Activated CD4-positive, alpha-beta T cell treated with anti-CD3 and anti-CD28 coated beads for 48 hours (primary cell): ENCODE measurements around the gene ZNF281.
"Not testable (repeated sequence)": the region's sequence is repeated elsewhere in the genome, so short reads cannot be mapped to it uniquely, and the experiment has no call there.

Experiments
- DNase-seq: peaks from one replicate; pipeline ENCODE4 v3.0.0-alpha.2; 2020

The ZNF281 gene

DNA sequence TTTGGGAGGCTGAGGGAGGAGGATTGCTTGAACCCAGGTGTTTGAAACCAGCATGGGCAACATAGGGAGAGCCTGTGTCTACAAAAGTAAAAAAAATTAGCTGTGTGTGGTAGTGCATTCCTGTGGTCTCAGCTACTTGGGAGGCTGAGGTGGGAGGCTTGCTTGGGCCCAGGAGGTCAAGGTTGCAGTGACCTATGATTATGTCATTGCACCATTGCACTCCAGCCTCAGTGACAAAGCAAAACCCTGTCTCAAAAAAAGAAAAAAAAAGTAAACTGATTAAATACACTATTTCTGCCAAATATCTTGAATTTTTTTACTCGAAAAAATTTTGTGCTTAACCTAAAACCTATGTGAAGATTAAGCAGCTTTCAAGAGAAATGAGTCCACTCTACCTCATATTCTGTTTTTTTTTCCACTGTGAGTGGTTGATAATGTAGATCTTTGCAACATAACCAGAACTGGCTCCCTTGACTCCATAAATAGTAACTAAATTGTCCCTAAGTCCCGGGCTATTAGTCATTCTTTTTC lies 19.4 kb upstream of the ZNF281 start:
- no peak for DNase-seq

GRCh38 chr1:200428482-200429205 lies 18.8 kb upstream of the ZNF281 start:
- DNase-seq: no peak

DNA sequence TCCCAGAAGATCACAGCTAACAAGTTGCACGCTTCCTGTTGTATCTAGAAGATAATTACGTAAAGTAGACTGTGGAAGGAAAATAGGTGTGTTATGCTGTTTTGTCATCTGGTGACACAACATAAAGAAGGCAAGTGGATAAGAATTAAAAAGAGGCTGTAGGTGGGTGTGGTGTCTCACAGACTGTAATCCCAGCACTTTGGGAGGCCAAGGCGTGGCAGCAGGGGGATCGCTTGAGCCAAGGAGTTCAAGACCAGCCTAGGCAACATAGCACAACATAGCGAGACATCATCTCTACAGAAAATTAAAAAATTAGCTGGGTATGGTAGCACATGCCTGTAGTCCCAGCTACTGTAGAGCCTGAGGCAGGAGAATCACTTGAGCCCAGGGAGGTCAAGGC lies 17.9 kb upstream of the ZNF281 start:
- no peak for DNase-seq

GRCh38 chr1:200426196-200426595 lies 16.4 kb upstream of the ZNF281 start:
- DNase-seq: no peak

DNA sequence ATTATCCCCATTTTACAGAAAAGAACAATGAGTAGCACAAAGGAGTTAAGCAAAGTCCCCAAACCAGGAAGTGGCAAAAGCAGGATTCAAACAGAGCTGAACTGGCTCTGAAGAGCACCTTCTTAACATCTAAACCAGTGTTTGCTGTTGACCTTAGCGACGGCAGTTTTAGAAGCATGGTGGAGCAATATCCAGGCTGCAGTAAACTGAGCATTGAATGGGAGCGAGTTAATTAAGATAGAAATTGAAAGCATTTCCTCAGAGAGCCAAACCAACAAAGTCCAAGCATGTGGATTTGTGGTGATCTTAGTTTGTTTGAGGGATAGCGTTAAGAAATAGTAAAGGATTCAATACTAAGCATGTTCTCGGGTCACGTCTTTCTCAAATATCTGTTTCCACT lies 13.4 kb upstream of the ZNF281 start:
- DNase-seq: no peak

GRCh38 chr1:200422211-200422610 lies 12.4 kb upstream of the ZNF281 start:
- DNase-seq: no peak

GRCh38 chr1:200415789-200416593 lies 6.2 kb upstream of the ZNF281 start:
- DNase-seq: no peak

GRCh38 chr1:200415227-200415626 lies 5.4 kb upstream of the ZNF281 start:
- DNase-seq: no peak

GRCh38 chr1:200414657-200415056 lies 4.8 kb upstream of the ZNF281 start:
- no peak for DNase-seq

DNA sequence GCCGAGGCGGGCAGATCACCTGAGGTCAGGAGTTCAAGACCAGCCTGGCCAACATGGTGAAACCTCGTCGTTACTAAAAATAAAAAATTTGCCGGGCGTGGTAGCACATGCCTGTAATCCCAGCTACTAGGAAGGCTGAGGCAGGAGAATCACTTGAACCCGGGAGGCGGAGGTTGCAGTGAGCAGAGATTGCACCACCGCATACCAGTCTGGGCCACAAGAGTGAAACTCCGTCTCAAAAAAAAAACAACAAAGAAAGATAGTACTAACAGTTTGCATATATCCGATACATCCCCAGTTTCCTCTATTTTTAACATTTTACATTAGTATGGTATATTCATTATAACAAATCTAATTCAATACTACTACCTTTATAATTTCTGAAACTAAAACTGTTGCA lies 3.9 kb upstream of the ZNF281 start:
- not testable (repeated sequence) for DNase-seq

- DNase-seq: no peak
Observed at GRCh38 chr1:200411406-200412257, 1.8 kb upstream of the ZNF281 start.

DNA sequence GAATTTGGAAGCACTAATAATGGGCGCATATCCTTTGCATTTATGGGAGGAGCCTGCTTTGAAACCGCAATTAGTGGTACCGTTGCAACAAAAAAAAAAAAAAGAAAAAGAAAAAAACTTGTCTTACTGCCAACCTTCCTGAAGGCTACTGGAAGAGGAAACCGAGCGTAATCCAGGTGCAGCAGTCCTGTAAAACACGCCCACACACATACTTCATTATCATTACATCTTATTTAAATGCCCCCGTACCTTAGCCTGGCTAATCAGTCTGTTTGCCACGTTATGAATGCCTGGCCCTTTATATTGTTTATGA lies 686 bp upstream of the ZNF281 start:
- no peak for DNase-seq

GRCh38 chr1:200409203-200409760 lies 554 bp downstream of the ZNF281 start:
- DNase-seq: peak; percentile 50

DNA sequence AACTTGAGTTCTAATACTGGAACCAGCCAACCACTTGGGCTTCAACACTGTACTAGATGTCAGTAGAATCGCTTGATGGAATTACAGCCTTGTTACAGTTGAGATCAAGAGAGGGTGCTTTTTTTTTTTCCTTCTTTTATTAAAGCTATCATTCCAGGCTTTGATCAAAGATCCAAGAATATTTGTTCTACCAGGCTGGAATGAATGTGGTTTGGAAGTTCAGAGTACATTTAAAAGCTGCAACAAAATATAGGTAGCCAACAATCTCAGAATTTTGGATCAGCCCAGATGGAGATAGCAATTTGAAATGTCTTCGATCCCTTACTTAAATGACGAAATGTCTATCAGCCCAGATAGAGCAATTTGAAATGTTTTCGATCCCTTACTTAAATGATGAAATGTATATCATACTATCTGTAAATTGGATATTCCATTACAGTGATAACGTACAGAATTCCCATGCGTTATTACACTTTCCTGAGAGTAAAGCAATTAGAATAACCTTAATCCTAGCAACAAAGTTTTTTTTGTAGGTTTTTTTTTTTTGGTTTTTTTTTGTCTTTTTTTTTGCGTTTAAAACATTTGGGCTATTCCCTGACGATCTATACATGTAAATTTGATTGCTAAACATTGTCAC lies 3.6 kb downstream of the ZNF281 start:
- DNase-seq: no peak

- no peak for DNase-seq
Observed at GRCh38 chr1:200405264-200405663, 4.6 kb downstream of the ZNF281 start.

GRCh38 chr1:200401708-200402107 lies 8.1 kb downstream of the ZNF281 start:
- no peak for DNase-seq

DNA sequence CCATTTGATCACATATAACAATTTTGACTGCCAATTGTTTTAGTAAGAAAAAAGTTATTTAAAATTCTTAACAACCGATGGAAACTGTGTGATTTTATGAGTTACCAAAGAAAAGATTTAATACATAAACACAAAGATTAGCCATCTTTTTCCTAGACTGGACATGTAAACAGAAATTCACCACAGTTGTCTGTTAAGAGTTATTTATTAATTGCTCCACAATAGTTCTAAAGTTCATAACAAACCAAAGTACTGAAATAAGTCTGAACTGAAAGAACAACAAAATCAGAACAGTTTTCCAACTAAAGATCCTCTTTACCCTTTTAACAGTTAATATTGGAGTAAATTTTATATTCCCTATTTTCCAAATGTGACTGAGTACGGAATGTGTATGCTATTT lies 8.6 kb downstream of the ZNF281 start:
- no peak for DNase-seq

DNA sequence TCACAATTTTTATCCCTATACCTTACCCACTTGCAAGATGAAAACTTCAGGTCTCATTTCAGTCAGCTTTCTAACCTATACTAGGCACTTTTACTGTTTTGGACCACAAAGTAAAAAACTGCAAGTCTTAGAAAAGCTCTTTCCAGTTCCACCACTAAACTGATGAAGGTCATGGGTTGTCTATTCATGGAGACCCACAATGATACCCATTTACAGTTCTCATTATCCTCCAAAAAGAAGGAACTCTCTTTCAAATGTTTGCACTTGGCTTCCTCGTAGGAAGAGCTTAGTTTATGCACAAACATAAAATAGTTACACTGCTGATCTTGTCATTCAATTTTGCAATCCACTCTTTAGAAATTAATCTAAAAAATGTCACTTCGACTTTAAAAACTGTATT lies 9.3 kb downstream of the ZNF281 start:
- DNase-seq: no peak

- DNase-seq: no peak
Observed at GRCh38 chr1:200399860-200400259, 10.0 kb downstream of the ZNF281 start.

GRCh38 chr1:200398373-200398772 lies 11.5 kb downstream of the ZNF281 start:
- no peak for DNase-seq

- no peak for DNase-seq
Observed at GRCh38 chr1:200392625-200393185, 17.1 kb downstream of the ZNF281 start.

- no peak for DNase-seq
Observed at GRCh38 chr1:200391747-200392146, 18.1 kb downstream of the ZNF281 start.
